ENCODE data around the gene OR1S1. TPM values are rescaled to one million over a fixed set of nuclear protein-coding genes. Genes with fewer than 3 reads are reported as not detected.

Gene OR1S1
- total RNA-seq, 1 experiment from 2014 or later = not detected

- in situ Hi-C loops (cut with HindIII; ENCODE audit: low pct_unique_long_range_greater_than_20kb, low sequenced_read_pairs) = no loop called here
- DNase-seq (ENCODE audit: low read depth) = no peak
Measured at GRCh38 chr11:58259983-58260382, 47.5 kb downstream of the OR1S1 start.

Other genes with a start within 250 kb of the OR1S1 start
- gene OR9Q1, start 188.8 kb upstream of the OR1S1 start, total RNA-seq (2014; rRNA removed; shearing (Covaris generic); ENCODE audit: low replicate concordance) = not detected in 2 replicates
- not detected in 2 replicates for gene OR6Q1, start 181.8 kb upstream of the OR1S1 start, total RNA-seq (2014; rRNA removed; shearing (Covaris generic); ENCODE audit: low replicate concordance)
- gene OR9I1, start 87.2 kb upstream of the OR1S1 start, total RNA-seq (2014; rRNA removed; shearing (Covaris generic); ENCODE audit: low replicate concordance) = not detected in 2 replicates
- gene OR9Q2, start 23.6 kb upstream of the OR1S1 start, total RNA-seq (2014; rRNA removed; shearing (Covaris generic); ENCODE audit: low replicate concordance) = not detected in 2 replicates
- not detected in 2 replicates for gene OR1S2, start 8.6 kb upstream of the OR1S1 start, total RNA-seq (2014; rRNA removed; shearing (Covaris generic); ENCODE audit: low replicate concordance)
- gene OR10Q1, start 16.2 kb downstream of the OR1S1 start, total RNA-seq (2014; rRNA removed; shearing (Covaris generic); ENCODE audit: low replicate concordance) = not detected in 2 replicates
- not detected in 2 replicates for gene OR10W1, start 55.5 kb downstream of the OR1S1 start, total RNA-seq (2014; rRNA removed; shearing (Covaris generic); ENCODE audit: low replicate concordance)
- gene OR5B17, start 146.3 kb downstream of the OR1S1 start, total RNA-seq (2014; rRNA removed; shearing (Covaris generic); ENCODE audit: low replicate concordance) = not detected in 2 replicates
- not detected in 2 replicates for gene OR5B3, start 194.2 kb downstream of the OR1S1 start, total RNA-seq (2014; rRNA removed; shearing (Covaris generic); ENCODE audit: low replicate concordance)
- not detected in 2 replicates for gene OR5B2, start 215.4 kb downstream of the OR1S1 start, total RNA-seq (2014; rRNA removed; shearing (Covaris generic); ENCODE audit: low replicate concordance)
- gene OR5B12, start 229.5 kb downstream of the OR1S1 start, total RNA-seq (2014; rRNA removed; shearing (Covaris generic); ENCODE audit: low replicate concordance) = not detected in 2 replicates

All from Caki2 (cell line).